Right lobe of liver (tissue), 6 donors: ENCODE results near the gene POU5F1. TPM values are rescaled to one million over a fixed set of nuclear protein-coding genes. Genes with fewer than 3 reads are reported as not detected.
A peak's percentile ranks its signal among the peaks of the same experiment; 100 is the strongest.

Experiments
- ATAC-seq, 4 donors: fragments of 200-7000 bp; cut with Tn5 transposase; one replicate each; pipeline ENCODE4 v1.9.1; 2020; ENCODE audit warnings: mild to moderate bottlenecking in 4 of 4, moderate library complexity in 4 of 4
- DNase-seq, 3 donors: peaks; one replicate each; pipeline ENCODE4 v3.0.0-alpha.2; 2020
- H3K27ac ChIP-seq, 3 donors: fragments of 200-600 bp; one replicate each; pipeline ENCODE4 v1.8.0; 2022
- H3K27me3 ChIP-seq, 2 donors: fragments of 200-600 bp; one replicate each; pipeline ENCODE4 v1.8.0; 2022
- H3K36me3 ChIP-seq, 4 donors: fragments of 200-600 bp; sonication (generic) in 1 of 4; one replicate each; pipeline versions ENCODE4 v1.5.1 to v1.8.0; 2017 to 2022; ENCODE audit warnings: control low read depth in 1 of 4
- H3K4me1 ChIP-seq, 4 donors: fragments of 200-600 bp; sonication (generic) in 1 of 4; one replicate each; pipeline versions ENCODE4 v1.5.1 to v1.8.0; 2017 to 2022; ENCODE audit warnings: control low read depth in 1 of 4
- H3K4me3 ChIP-seq, 3 donors: fragments of 200-600 bp; one replicate each; pipeline ENCODE4 v1.8.0; 2022
- H3K9me3 ChIP-seq, 4 donors: fragments of 200-600 bp; sonication (generic) in 1 of 4; one replicate each; pipeline versions ENCODE4 v1.5.1 to v1.8.0; 2017 to 2022; ENCODE audit warnings: control low read depth in 1 of 4
- POLR2A ChIP-seq: fragments of 450-650 bp; IDR thresholded peaks from one replicate; pipeline ENCODE4 v1.6.1; 2017; ENCODE audit warnings: antibody characterized with exemption, mild to moderate bottlenecking
- WGBS: methylation state at CpG from one replicate; pipeline ENCODE4 v1.1.6; 2018; ENCODE audit warnings: low coverage, low lambda C conversion rate; ENCODE audit not compliant: insufficient coverage; ENCODE audit errors: missing lambda C conversion rate; 5-methylcytosine and 5-hydroxymethylcytosine counted together
- intact Hi-C, 2 donors: fragments of 100-400 bp; cut with DNase I; formaldehyde crosslinking; loops; one replicate each; pipeline versions ENCODE4 v1.11.2 to v1.14.1; 2022
- total RNA-seq, 6 experiments: library from RNA; depleted of rRNA in 2 of 6; stranded (reverse); fragments of >200 nt in 2 of 6; fragmentation: NEBNext Ultra II Directional in 3 of 6; extraction: Animal tissue kit (Norgen Biotek cat#: 25700) in 3 of 6; gene quantifications; one replicate each; pipeline versions ENCODE4 v1.1.0 to v1.2.4, GENCODE V29; 2016 to 2023
- TF ChIP-seq, protein P1 (sequence below), 4 donors: fragments of 200-600 bp in 3 of 4; fragments of 450-650 bp in 1 of 4; IDR thresholded peaks; one replicate each; pipeline versions ENCODE4 v1.5.1 to v1.8.0; 2016 to 2022; ENCODE audit warnings: antibody characterized with exemption in 4 of 4, mild to moderate bottlenecking in 2 of 4
- donor health status: DM: no; HTN: yes; CAD: no.
- donor health status: DM: no; HTN: no; CAD: no.
- donor health status: DM: no; HTN: no; CAD: no.
- donor health status: DM: no; HTN: yes; CAD: no.
- donor health status: DM: no; HTN: yes; CAD: no.

POU5F1 gene
- total RNA-seq, 6 experiments from 2014 or later = 0.71 to 3.8 (median 2.6) TPM

DNA sequence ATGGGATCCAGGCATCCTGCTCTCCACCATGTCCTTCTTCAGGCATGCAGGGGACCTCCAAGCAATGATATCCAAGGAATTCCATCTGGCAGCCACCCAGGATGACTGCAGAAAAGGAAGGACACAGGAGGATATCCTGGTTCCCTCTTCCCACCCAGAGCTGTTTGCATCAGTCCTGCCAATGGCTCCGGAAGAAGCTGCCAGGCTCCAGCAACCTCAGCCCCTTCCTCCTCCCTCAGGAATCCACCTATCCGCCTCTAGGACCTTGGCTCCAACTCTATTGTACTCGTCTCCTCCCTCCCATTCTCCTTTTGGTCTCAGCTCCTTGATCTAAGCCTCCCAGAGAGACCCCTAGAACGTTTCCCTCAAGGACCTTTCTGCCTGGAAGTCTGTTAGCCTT, 30.9 kb downstream of the POU5F1 start:
- intact Hi-C loops = loop anchor here (5.0 to 10.0 kb wide), 3 partner anchors 53 to 238 kb away; no protein-coding TSS in a partner anchor
- 45% methylated on average over 3 of the region's 4 CpGs for WGBS
- H3K36me3 ChIP-seq = no peaks in the 10 kb centered on the region
- H3K27me3 ChIP-seq = no peaks in the 10 kb centered on the region
- H3K4me1 ChIP-seq = no peaks in the 10 kb centered on the region
- DNase-seq (no peak), ATAC-seq (peak in 1 of 4 donors; percentile 22)
- H3K4me3 ChIP-seq = no peak overlapping the region
- H3K9me3 ChIP-seq = no peaks in the 10 kb centered on the region
- no peak for TF ChIP-seq POLR2A
- TF ChIP-seq, protein P1, sequence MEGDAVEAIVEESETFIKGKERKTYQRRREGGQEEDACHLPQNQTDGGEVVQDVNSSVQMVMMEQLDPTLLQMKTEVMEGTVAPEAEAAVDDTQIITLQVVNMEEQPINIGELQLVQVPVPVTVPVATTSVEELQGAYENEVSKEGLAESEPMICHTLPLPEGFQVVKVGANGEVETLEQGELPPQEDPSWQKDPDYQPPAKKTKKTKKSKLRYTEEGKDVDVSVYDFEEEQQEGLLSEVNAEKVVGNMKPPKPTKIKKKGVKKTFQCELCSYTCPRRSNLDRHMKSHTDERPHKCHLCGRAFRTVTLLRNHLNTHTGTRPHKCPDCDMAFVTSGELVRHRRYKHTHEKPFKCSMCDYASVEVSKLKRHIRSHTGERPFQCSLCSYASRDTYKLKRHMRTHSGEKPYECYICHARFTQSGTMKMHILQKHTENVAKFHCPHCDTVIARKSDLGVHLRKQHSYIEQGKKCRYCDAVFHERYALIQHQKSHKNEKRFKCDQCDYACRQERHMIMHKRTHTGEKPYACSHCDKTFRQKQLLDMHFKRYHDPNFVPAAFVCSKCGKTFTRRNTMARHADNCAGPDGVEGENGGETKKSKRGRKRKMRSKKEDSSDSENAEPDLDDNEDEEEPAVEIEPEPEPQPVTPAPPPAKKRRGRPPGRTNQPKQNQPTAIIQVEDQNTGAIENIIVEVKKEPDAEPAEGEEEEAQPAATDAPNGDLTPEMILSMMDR (IDR thresholded peaks at IDR 0.05) = no peak
- no peak overlapping the region for H3K27ac ChIP-seq

DNA sequence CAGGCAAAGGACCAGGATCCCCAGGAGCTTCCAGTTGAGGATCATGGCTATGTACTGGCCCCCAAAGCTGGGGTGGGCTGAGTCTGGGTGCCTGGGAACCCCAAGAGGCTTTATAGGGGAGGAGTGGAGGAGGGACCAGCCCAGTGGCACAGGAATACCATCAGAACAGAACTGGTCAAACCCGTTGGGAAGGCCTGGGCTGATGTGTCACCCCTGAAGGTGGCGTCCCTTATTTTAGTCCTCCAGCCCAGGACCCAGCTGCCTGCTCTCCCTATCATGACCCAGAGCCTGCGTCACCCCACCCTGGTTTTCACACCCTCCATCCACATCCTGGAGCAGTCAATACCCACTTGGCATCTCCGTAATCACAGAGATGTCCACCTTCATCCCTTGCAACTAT, 31.5 kb downstream of the POU5F1 start, which contains the start of gene PSORS1C2:
TSS of gene PSORS1C2 (minus strand) at position 85 of the 400 bp plus-strand sequence. CDS start at position 45, 40 bp downstream.
- ATAC-seq = no peak
- H3K27ac ChIP-seq = no peak within 1 kb of the TSS
- no peak within 1 kb of the TSS for H3K4me3 ChIP-seq
- no CpG with 5 or more reads among the region's 4 CpGs for WGBS
- no peak for TF ChIP-seq POLR2A
- TF ChIP-seq, protein P1 (IDR thresholded peaks at IDR 0.05) = no peak
- no peak for DNase-seq
- H3K36me3 ChIP-seq = no peaks in the 10 kb centered on the region
- H3K27me3 ChIP-seq = no peaks in the 10 kb centered on the region
- no peaks in the 10 kb centered on the region for H3K4me1 ChIP-seq
- intact Hi-C loops = loop anchor here (5.0 to 10.0 kb wide), 3 partner anchors 53 to 238 kb away; no protein-coding TSS in a partner anchor
- no peaks in the 10 kb centered on the region for H3K9me3 ChIP-seq

DNA sequence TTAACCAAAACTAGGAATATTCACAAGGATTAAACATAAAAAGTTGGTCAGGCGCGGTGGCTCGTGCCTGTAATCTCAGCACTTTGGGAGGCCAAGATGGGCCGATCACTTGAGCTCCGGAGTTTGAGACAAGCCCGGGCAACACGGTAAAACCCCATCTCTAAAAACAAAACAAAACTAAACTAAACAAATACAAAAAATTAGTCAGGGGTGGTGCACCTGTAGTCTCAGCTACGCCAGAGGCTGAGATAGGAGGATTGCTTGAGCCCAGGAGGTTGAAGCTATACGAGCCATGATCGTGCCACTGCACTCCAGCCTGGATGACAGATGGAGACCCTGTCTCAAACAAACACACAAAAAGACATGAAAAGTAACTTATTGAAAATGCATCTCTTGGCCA, 34.8 kb downstream of the POU5F1 start:
- no peak for TF ChIP-seq POLR2A
- TF ChIP-seq, protein P1 (IDR thresholded peaks at IDR 0.05) = no peak
- DNase-seq (no peak), ATAC-seq (no peak)
- Histone ChIP-seq H3K4me3 (no peak overlapping the region), H3K4me1 (no peaks in the 10 kb centered on the region), H3K9me3 (no peaks in the 10 kb centered on the region), H3K36me3 (no peaks in the 10 kb centered on the region), H3K27me3 (no peaks in the 10 kb centered on the region), H3K27ac (no peak overlapping the region)
- intact Hi-C loops = loop anchor here (5.0 to 10.0 kb wide), 3 partner anchors 57 to 242 kb away; no protein-coding TSS in a partner anchor
- 76% methylated on average over 8 of the region's 10 CpGs for WGBS

DNA sequence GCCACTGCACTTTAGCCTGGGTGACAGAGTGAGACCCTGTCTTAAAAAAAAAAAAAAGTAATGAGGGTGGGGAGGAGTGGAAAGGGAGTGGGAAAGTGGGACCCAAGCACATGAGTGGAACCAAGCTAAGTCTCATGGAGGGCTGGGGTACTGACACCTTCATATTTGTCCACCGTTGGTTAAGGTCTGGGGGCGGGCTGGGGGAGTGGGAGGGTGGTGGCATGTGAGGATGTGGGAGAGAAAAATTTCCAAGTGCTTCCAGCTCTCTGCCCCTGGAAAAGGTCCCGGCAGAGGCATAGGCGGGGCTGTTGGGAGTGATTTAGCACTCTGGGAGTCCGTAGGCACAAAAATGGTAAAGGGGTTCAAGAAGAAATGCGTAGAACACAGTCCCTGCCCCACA, 37.7 kb downstream of the POU5F1 start:
- H3K27ac ChIP-seq = no peak overlapping the region
- WGBS = 57% methylated on average over 6 of the region's 6 CpGs
- no peaks in the 10 kb centered on the region for H3K27me3 ChIP-seq
- no peak overlapping the region for H3K4me3 ChIP-seq
- ATAC-seq = no peak
- no peaks in the 10 kb centered on the region for H3K36me3 ChIP-seq
- no peak for DNase-seq
- H3K4me1 ChIP-seq = no peaks in the 10 kb centered on the region
- no peaks in the 10 kb centered on the region for H3K9me3 ChIP-seq
- intact Hi-C loops = loop anchor here in 1 of 2 donors (10.0 kb wide), 1 partner anchor 242 kb away; no protein-coding TSS in a partner anchor
- TF ChIP-seq, protein P1 (IDR thresholded peaks at IDR 0.05) = no peak
- no peak for TF ChIP-seq POLR2A
